ENCODE results near the gene ZNF460.
"Not testable (repeated sequence)": the region's sequence is repeated elsewhere in the genome, so short reads cannot be mapped to it uniquely, and the experiment has no call there.

ZNF460 gene

GRCh38 chr19:57267291-57267690 is 13.0 kb upstream of the ZNF460 start:
- Histone ChIP-seq H3K36me3 (peaks cover 30 to 38% (median 30%) of the 10 kb centered on the region in 3 donors), H3K27ac (no peak overlapping the region), H3K27me3 (no peaks in the 10 kb centered on the region), H3K9me3 (peaks cover 0 to 44% (median 10%) of the 10 kb centered on the region in 3 donors), H3K4me1 (no peaks in the 10 kb centered on the region), H3K4me3 (no peak overlapping the region)
- no peak for DNase-seq
- intact Hi-C loops (cut with DNase I; ENCODE audit: low total_unique reads): no loop called here
- TF ChIP-seq CTCF (IDR thresholded peaks at IDR 0.05): no peak

- Histone ChIP-seq H3K4me3 (no peak overlapping the region), H3K9me3 (peaks cover 0 to 25% (median 10%) of the 10 kb centered on the region in 3 donors), H3K27ac (no peak overlapping the region), H3K4me1 (no peaks in the 10 kb centered on the region), H3K36me3 (peaks cover 20 to 37% (median 26%) of the 10 kb centered on the region in 3 donors), H3K27me3 (no peaks in the 10 kb centered on the region)
- DNase-seq: no peak
- intact Hi-C loops (cut with DNase I; ENCODE audit: low total_unique reads): no loop called here
- no peak for TF ChIP-seq CTCF (IDR thresholded peaks at IDR 0.05)
These were observed 10.6 kb upstream of the ZNF460 start for GRCh38 chr19:57269515-57270250.

- Histone ChIP-seq H3K4me1 (no peaks in the 10 kb centered on the region), H3K27me3 (no peaks in the 10 kb centered on the region), H3K4me3 (no peak overlapping the region), H3K36me3 (peaks cover 20 to 37% (median 29%) of the 10 kb centered on the region in 3 donors), H3K9me3 (peaks cover 0 to 10% (median 9%) of the 10 kb centered on the region in 3 donors), H3K27ac (no peak overlapping the region)
- no peak for DNase-seq
- intact Hi-C loops (cut with DNase I; ENCODE audit: low total_unique reads): no loop called here
- TF ChIP-seq CTCF (IDR thresholded peaks at IDR 0.05): no peak
These were observed 9.0 kb upstream of the ZNF460 start for GRCh38 chr19:57271280-57271679.

DNA sequence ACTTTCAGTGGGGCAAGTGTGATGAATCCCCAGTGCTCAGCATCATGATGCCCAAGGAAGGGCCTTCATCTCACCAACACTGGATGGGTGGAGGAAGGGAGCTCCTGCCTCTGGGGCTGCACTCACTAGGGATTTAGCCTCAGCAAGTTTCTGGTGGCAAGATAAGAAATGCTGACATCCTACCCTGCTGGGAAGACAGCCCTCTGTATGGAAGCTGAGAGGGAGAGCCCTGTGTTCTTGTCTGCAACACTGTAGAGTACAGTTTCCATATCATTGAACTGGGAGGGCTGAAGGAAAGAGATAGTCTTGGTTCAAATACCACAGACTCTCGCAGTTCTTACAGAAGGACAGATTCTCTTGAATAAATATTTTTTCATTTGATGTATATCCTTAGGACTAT is 7.3 kb upstream of the ZNF460 start:
- H3K27ac ChIP-seq: no peak overlapping the region
- H3K4me3 ChIP-seq: no peak overlapping the region
- no peaks in the 10 kb centered on the region for H3K27me3 ChIP-seq
- no peak for DNase-seq
- intact Hi-C loops (cut with DNase I; ENCODE audit: low total_unique reads): no loop called here
- peaks cover 0 to 7% (median 3%) of the 10 kb centered on the region in 3 donors for H3K9me3 ChIP-seq
- TF ChIP-seq CTCF (IDR thresholded peaks at IDR 0.05): no peak
- H3K4me1 ChIP-seq: no peaks in the 10 kb centered on the region
- H3K36me3 ChIP-seq: peaks cover 14 to 29% (median 27%) of the 10 kb centered on the region in 3 donors

- Histone ChIP-seq H3K9me3 (no peaks in the 10 kb centered on the region), H3K4me3 (no peak overlapping the region), H3K36me3 (peaks cover 0 to 15% (median 13%) of the 10 kb centered on the region in 3 donors), H3K4me1 (peaks cover 0 to 12% (median 5%) of the 10 kb centered on the region in 4 donors), H3K27ac (no peak overlapping the region), H3K27me3 (no peaks in the 10 kb centered on the region)
- no peak for TF ChIP-seq CTCF (IDR thresholded peaks at IDR 0.05)
- intact Hi-C loops (cut with DNase I; ENCODE audit: low total_unique reads): no loop called here
- DNase-seq: no peak
These were observed 3.9 kb upstream of the ZNF460 start for GRCh38 chr19:57276430-57276829.

GRCh38 chr19:57278481-57278880 is 1.8 kb upstream of the ZNF460 start:
- H3K9me3 ChIP-seq; DNase-seq; H3K27me3 ChIP-seq; intact Hi-C loops (cut with DNase I; ENCODE audit: low total_unique reads); H3K27ac ChIP-seq; H3K4me3 ChIP-seq: not testable (repeated sequence)
- Histone ChIP-seq H3K4me1 (peaks cover 0 to 28% (median 20%) of the 10 kb centered on the region in 4 donors), H3K36me3 (peaks cover 0 to 15% (median 8%) of the 10 kb centered on the region in 3 donors)
